Osteoblast (primary cell): ENCODE measurements around the gene CCL1. TPM values are rescaled to one million over a fixed set of nuclear protein-coding genes. Genes with fewer than 3 reads are reported as not detected.

Source experiments
- DNase-seq: peaks from one replicate; pipeline ENCODE4 v3.0.0; 2011; ENCODE audit warnings: low spot score, mixed read lengths; ENCODE audit not compliant: insufficient read length; ENCODE audit errors: missing footprints
- H2AFZ ChIP-seq: 2 replicates; pipeline ENCODE4 v1.6.0; 2011; ENCODE audit warnings: mild to moderate bottlenecking, low read length
- H3K27ac ChIP-seq: 2 replicates; pipeline ENCODE4 v1.5.1; 2011; ENCODE audit warnings: mild to moderate bottlenecking, low read depth, low read length, moderate library complexity
- H3K27me3 ChIP-seq: 2 replicates; pipeline ENCODE4 v1.6.0; 2012; ENCODE audit warnings: mild to moderate bottlenecking, control low read depth, inconsistent platforms, low read length, moderate library complexity; ENCODE audit not compliant: insufficient read depth
- H3K36me3 ChIP-seq: 2 replicates; pipeline ENCODE4 v1.5.1; 2011; ENCODE audit warnings: mild to moderate bottlenecking, low read length, control low read depth, moderate library complexity; ENCODE audit not compliant: insufficient read depth
- H3K4me1 ChIP-seq: 2 replicates; pipeline ENCODE4 v1.5.1; 2011; ENCODE audit warnings: mild to moderate bottlenecking, low read length, control low read depth, moderate library complexity; ENCODE audit not compliant: insufficient read depth
- H3K4me2 ChIP-seq: 2 replicates; pipeline ENCODE4 v1.6.0; 2011; ENCODE audit warnings: mild to moderate bottlenecking, low read length; ENCODE audit not compliant: insufficient read depth
- H3K4me3 ChIP-seq: fragments of 200-600 bp; sonication (generic); 3 replicates; pipeline ENCODE4 v1.5.1; 2012; ENCODE audit warnings: mild to moderate bottlenecking, low read length, inconsistent platforms; ENCODE audit not compliant: insufficient read depth
- H3K79me2 ChIP-seq: 2 replicates; pipeline ENCODE4 v1.6.0; 2012; ENCODE audit warnings: mild to moderate bottlenecking, low read length, control low read depth, inconsistent platforms; ENCODE audit not compliant: insufficient read depth
- H3K9me3 ChIP-seq: 2 replicates; pipeline ENCODE4 v1.5.1; 2011; ENCODE audit warnings: low read depth, low read length, control low read depth
- H4K20me1 ChIP-seq: 2 replicates; pipeline ENCODE4 v1.6.0; 2012; ENCODE audit warnings: mild to moderate bottlenecking, low read length, control low read depth; ENCODE audit not compliant: insufficient read depth
- CTCF ChIP-seq: IDR thresholded peaks from 2 replicates; pipeline ENCODE4 v1.5.1; 2011; ENCODE audit warnings: mild to moderate bottlenecking, low read depth, low read length, moderate library complexity; ENCODE audit errors: extremely low read depth
- total RNA-seq: library from RNA; depleted of rRNA; stranded (reverse); fragments of >200 nt; gene quantifications from 2 replicates; pipeline ENCODE4 v1.2.3, GENCODE V29; 2012

The CCL1 gene
- total RNA-seq, 1 donor, result not detected

DNA sequence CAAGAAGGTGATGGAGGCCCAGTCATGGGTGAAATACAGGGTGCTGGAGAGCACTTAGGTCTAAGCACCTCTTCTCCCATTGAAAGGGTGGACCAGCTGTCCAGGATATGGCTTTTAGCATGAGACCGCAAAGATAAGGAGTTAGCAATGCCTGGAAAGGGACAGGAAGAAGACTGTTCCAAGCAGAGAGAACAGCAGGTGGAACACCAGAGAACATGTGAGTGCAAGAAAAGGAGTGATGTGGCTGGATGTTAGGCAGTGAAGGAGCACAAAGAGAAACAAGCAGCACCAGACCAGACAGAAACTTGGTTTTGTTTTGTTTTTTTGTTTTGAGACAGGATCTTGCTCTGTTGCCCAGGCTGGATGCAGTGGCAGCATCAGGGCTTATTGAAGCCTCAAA is 45.4 kb upstream of the CCL1 start:
- no peak overlapping the region for H2AFZ ChIP-seq
- no peak overlapping the region for H3K27ac ChIP-seq
- H3K4me1 ChIP-seq, result peaks cover 7% of the 10 kb centered on the region
- DNase-seq, result no peak
- no peaks in the 10 kb centered on the region for H3K79me2 ChIP-seq
- no peak for TF ChIP-seq CTCF
- H3K9me3 ChIP-seq, result no peaks in the 10 kb centered on the region
- H3K4me2 ChIP-seq, result no peak overlapping the region
- no peaks in the 10 kb centered on the region for H4K20me1 ChIP-seq
- H3K36me3 ChIP-seq, result no peaks in the 10 kb centered on the region
- H3K4me3 ChIP-seq, result no peak overlapping the region
- H3K27me3 ChIP-seq, result no peaks in the 10 kb centered on the region

- DNase-seq, result no peak
- Histone ChIP-seq H3K79me2 (no peaks in the 10 kb centered on the region), H3K9me3 (no peaks in the 10 kb centered on the region), H4K20me1 (no peaks in the 10 kb centered on the region), H2AFZ (no peak overlapping the region), H3K27ac (no peak overlapping the region), H3K4me3 (no peak overlapping the region), H3K36me3 (no peaks in the 10 kb centered on the region), H3K4me2 (no peak overlapping the region), H3K4me1 (no peaks in the 10 kb centered on the region), H3K27me3 (no peaks in the 10 kb centered on the region)
- no peak for TF ChIP-seq CTCF
Observed at GRCh38 chr17:34406226-34406625, 43.2 kb upstream of the CCL1 start.

DNA sequence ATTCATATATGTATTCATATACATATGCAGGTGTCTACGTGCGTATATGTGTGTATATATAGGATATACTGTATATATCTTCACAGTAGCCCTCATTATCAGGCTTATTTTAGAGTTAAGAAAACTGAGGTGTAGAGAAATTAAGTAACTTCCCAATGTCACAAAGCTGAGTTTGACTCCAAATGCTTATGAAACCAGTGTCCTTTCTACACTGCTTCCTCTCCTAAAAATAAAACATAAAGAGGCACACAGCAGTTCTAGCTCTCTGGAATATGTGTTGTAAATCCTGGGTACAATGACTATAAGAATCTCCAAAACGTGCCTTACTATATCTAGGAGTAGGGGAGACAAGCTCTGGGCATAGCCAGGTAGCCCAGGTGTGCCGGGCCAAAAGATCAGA is 40.0 kb upstream of the CCL1 start:
- TF ChIP-seq CTCF, result no peak
- Histone ChIP-seq H3K4me2 (no peak overlapping the region), H3K27me3 (peaks cover 3% of the 10 kb centered on the region)

DNA sequence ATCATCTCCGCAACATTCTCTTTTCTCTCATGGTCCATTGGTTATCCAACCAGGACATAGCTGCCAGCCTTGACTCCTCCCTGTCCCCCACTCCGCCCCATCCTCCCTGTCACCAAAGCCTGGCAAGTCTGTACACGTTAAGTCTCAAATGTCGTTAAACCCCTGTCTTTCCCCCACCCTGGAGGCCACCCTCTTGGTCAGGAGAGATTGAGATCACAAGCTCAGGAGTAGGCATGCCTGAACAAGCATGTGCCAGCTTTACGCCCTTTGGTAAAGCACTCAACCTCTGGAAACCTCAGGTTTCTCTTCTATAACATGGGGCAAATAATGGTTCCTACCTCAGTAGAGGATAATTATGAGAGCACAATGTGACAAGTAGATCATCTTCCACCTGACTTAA is 38.1 kb upstream of the CCL1 start:
- Histone ChIP-seq H4K20me1 (no peaks in the 10 kb centered on the region), H3K27ac (no peak overlapping the region), H3K79me2 (no peaks in the 10 kb centered on the region), H2AFZ (no peak overlapping the region), H3K27me3 (peaks cover 3% of the 10 kb centered on the region), H3K9me3 (no peaks in the 10 kb centered on the region), H3K36me3 (no peaks in the 10 kb centered on the region), H3K4me1 (no peaks in the 10 kb centered on the region), H3K4me2 (no peak overlapping the region), H3K4me3 (no peak overlapping the region)
- no peak for DNase-seq
- TF ChIP-seq CTCF, result no peak

More for the DNA sequence above, 40.0 kb upstream of the CCL1 start:
- Histone ChIP-seq H3K4me1 (no peaks in the 10 kb centered on the region), H4K20me1 (no peaks in the 10 kb centered on the region), H3K36me3 (no peaks in the 10 kb centered on the region), H3K4me3 (no peak overlapping the region), H2AFZ (no peak overlapping the region), H3K79me2 (no peaks in the 10 kb centered on the region), H3K27ac (no peak overlapping the region), H3K9me3 (no peaks in the 10 kb centered on the region)
- no peak for DNase-seq
